Heart left ventricle (tissue), 13 donors: ENCODE results near the gene PHF2.

ENCODE experiments used
- CTCF ChIP-seq, 12 donors: fragments of 200-600 bp; sonication (generic) in 4 of 12; IDR thresholded peaks; one replicate each; pipeline versions ENCODE4 v1.5.0 to v1.8.0; 2018 to 2022; ENCODE audit warnings: antibody characterized with exemption in 12 of 12, mild to moderate bottlenecking in 5 of 12
- POLR2A ChIP-seq, 2 donors: fragments of 450-650 bp; IDR thresholded peaks; one replicate each; pipeline ENCODE4 v1.6.1; 2017; ENCODE audit warnings: antibody characterized with exemption in 2 of 2, mild to moderate bottlenecking in 2 of 2, moderate library complexity in 2 of 2
- donor health status: ischemic (EF 13 %, LVEDD 7.1; RV severe dilation, severe dysfunction).
- donor health status: DM: no; HTN: yes; CAD: no.
- donor health status: DM: no; HTN: no; CAD: no.
- donor health status: ischemic (EF 25% LVEDD 6.9; RV normal size, moderate dysfunction).
- donor health status: ischemic (EF 25% LVEDD 5.7; RV mildly dilated, moderate dysfunction).
- donor health status: ischemic (EF 35%, LVEDD 5.7; RV mildly dilated, moderate dysfunction).
- donor health status: nonischemic (EF 11% LVEDD 7.7; RV severe dilation, severe dysfunction).
- donor health status: DM: yes; HTN: yes; CAD: no.
- donor health status: PGD.
- donor health status: ischemic (EF 29% LVEDD 5.4; RV normal size, mild dysfunction).
- donor health status: nonischemic (EF 23%, LVEDD 6.1; RV moderate dilation, normal function).

- TF ChIP-seq CTCF (IDR thresholded peaks at IDR 0.05) (no peak), POLR2A (IDR thresholded peaks at IDR 0.05) (no peak)
These were observed 6.7 kb upstream of the PHF2 start for GRCh38 chr9:93569621-93570174.
